NCI-H2029 treated with DMSO at 0.1 percent for 48 hours (cell line): Measurements from ENCODE around the gene NUMA1.

Experiments used
- DNase-seq: peaks from one replicate; lab custom pipeline; 2025; lab: John Stamatoyannopoulos, UW

Gene NUMA1

GRCh38 chr11:72023335-72023734 is 57.0 kb downstream of the NUMA1 start:
- no peak for DNase-seq

- no peak for DNase-seq
These were observed 62.2 kb downstream of the NUMA1 start for GRCh38 chr11:72018171-72018570.

GRCh38 chr11:72015511-72016061 is 64.8 kb downstream of the NUMA1 start:
- no peak for DNase-seq

GRCh38 chr11:72014761-72015320 is 65.5 kb downstream of the NUMA1 start:
- DNase-seq = no peak

- DNase-seq = no peak
These were observed 66.3 kb downstream of the NUMA1 start for GRCh38 chr11:72013765-72014711.

GRCh38 chr11:72012897-72013721 is 67.2 kb downstream of the NUMA1 start:
- no peak for DNase-seq

GRCh38 chr11:72012091-72012630 is 68.2 kb downstream of the NUMA1 start:
- no peak for DNase-seq

GRCh38 chr11:72010529-72011233 is 69.7 kb downstream of the NUMA1 start:
- no peak for DNase-seq

GRCh38 chr11:72009156-72009555 is 71.2 kb downstream of the NUMA1 start:
- DNase-seq = no peak

GRCh38 chr11:72008728-72009127 is 71.6 kb downstream of the NUMA1 start:
- no peak for DNase-seq

GRCh38 chr11:72007587-72007986 is 72.8 kb downstream of the NUMA1 start:
- DNase-seq = no peak

GRCh38 chr11:72007089-72007476 is 73.3 kb downstream of the NUMA1 start:
- DNase-seq = no peak

GRCh38 chr11:72006309-72007088 is 73.8 kb downstream of the NUMA1 start:
- DNase-seq = no peak

- DNase-seq = peak; percentile 44
These were observed 74.7 kb downstream of the NUMA1 start for GRCh38 chr11:72005347-72006260.

GRCh38 chr11:72004515-72005346 is 75.6 kb downstream of the NUMA1 start:
- DNase-seq = no peak

GRCh38 chr11:72003776-72004171 is 76.6 kb downstream of the NUMA1 start:
- DNase-seq = no peak

- DNase-seq = no peak
These were observed 77.2 kb downstream of the NUMA1 start for GRCh38 chr11:72002841-72003775.
